Measurements from ENCODE around the gene WSCD1.

The WSCD1 gene

GRCh38 chr17:6145946-6146345 lies 75.8 kb downstream of the WSCD1 start:
- in situ Hi-C loops (cut with HindIII; ENCODE audit: low sequenced_read_pairs) = no loop called here

- in situ Hi-C loops (cut with HindIII; ENCODE audit: low sequenced_read_pairs) = no loop called here
These were observed 76.9 kb downstream of the WSCD1 start for GRCh38 chr17:6147042-6147441.

GRCh38 chr17:6153375-6153774 lies 83.2 kb downstream of the WSCD1 start:
- in situ Hi-C loops (cut with HindIII; ENCODE audit: low sequenced_read_pairs) = no loop called here

GRCh38 chr17:6157716-6158115 lies 87.5 kb downstream of the WSCD1 start:
- in situ Hi-C loops (cut with HindIII; ENCODE audit: low sequenced_read_pairs) = loop anchor here (5.0 kb wide), 1 partner anchor 45 kb away; no protein-coding TSS in a partner anchor

- in situ Hi-C loops (cut with HindIII; ENCODE audit: low sequenced_read_pairs) = loop anchor here (5.0 kb wide), 1 partner anchor 47 kb away; no protein-coding TSS in a partner anchor
These were observed 89.5 kb downstream of the WSCD1 start for GRCh38 chr17:6159541-6160231.

- in situ Hi-C loops (cut with HindIII; ENCODE audit: low sequenced_read_pairs) = no loop called here
These were observed 90.0 kb downstream of the WSCD1 start for GRCh38 chr17:6160232-6160555.

GRCh38 chr17:6160911-6161855 lies 91.0 kb downstream of the WSCD1 start:
- in situ Hi-C loops (cut with HindIII; ENCODE audit: low sequenced_read_pairs) = no loop called here

GRCh38 chr17:6162216-6162615 lies 92.0 kb downstream of the WSCD1 start:
- in situ Hi-C loops (cut with HindIII; ENCODE audit: low sequenced_read_pairs) = no loop called here

- in situ Hi-C loops (cut with HindIII; ENCODE audit: low sequenced_read_pairs) = no loop called here
These were observed 92.7 kb downstream of the WSCD1 start for GRCh38 chr17:6162892-6163291.

- in situ Hi-C loops (cut with HindIII; ENCODE audit: low sequenced_read_pairs) = no loop called here
These were observed 93.6 kb downstream of the WSCD1 start for GRCh38 chr17:6163612-6164333.

- in situ Hi-C loops (cut with HindIII; ENCODE audit: low sequenced_read_pairs) = no loop called here
These were observed 94.8 kb downstream of the WSCD1 start for GRCh38 chr17:6164996-6165395.

- in situ Hi-C loops (cut with HindIII; ENCODE audit: low sequenced_read_pairs) = no loop called here
These were observed 95.6 kb downstream of the WSCD1 start for GRCh38 chr17:6165806-6166205.

- in situ Hi-C loops (cut with HindIII; ENCODE audit: low sequenced_read_pairs) = no loop called here
These were observed 96.5 kb downstream of the WSCD1 start for GRCh38 chr17:6166492-6167179.

GRCh38 chr17:6168296-6168695 lies 98.1 kb downstream of the WSCD1 start:
- in situ Hi-C loops (cut with HindIII; ENCODE audit: low sequenced_read_pairs) = no loop called here

GRCh38 chr17:6170349-6170748 lies 100.2 kb downstream of the WSCD1 start:
- in situ Hi-C loops (cut with HindIII; ENCODE audit: low sequenced_read_pairs) = no loop called here

GRCh38 chr17:6172642-6173330 lies 102.6 kb downstream of the WSCD1 start:
- in situ Hi-C loops (cut with HindIII; ENCODE audit: low sequenced_read_pairs) = no loop called here

- in situ Hi-C loops (cut with HindIII; ENCODE audit: low sequenced_read_pairs) = no loop called here
These were observed 103.5 kb downstream of the WSCD1 start for GRCh38 chr17:6173653-6174052.
